ENCODE results near the gene CUL3.

The CUL3 gene

GRCh38 chr2:224585211-224586088 is at the start of gene CUL3:
Gene CUL3, minus strand, starts transcription at chr2:224585363. Its CDS starts 354 bp downstream, at chr2:224585009.
- TF ChIP-seq, protein P1, sequence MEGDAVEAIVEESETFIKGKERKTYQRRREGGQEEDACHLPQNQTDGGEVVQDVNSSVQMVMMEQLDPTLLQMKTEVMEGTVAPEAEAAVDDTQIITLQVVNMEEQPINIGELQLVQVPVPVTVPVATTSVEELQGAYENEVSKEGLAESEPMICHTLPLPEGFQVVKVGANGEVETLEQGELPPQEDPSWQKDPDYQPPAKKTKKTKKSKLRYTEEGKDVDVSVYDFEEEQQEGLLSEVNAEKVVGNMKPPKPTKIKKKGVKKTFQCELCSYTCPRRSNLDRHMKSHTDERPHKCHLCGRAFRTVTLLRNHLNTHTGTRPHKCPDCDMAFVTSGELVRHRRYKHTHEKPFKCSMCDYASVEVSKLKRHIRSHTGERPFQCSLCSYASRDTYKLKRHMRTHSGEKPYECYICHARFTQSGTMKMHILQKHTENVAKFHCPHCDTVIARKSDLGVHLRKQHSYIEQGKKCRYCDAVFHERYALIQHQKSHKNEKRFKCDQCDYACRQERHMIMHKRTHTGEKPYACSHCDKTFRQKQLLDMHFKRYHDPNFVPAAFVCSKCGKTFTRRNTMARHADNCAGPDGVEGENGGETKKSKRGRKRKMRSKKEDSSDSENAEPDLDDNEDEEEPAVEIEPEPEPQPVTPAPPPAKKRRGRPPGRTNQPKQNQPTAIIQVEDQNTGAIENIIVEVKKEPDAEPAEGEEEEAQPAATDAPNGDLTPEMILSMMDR (IDR thresholded peaks at IDR 0.05): no peak

- TF ChIP-seq, protein P1 (IDR thresholded peaks at IDR 0.05): no peak
Observed at GRCh38 chr2:224630659-224631550, 45.7 kb upstream of the CUL3 start.

- TF ChIP-seq, protein P1 (IDR thresholded peaks at IDR 0.05): no peak
Observed at GRCh38 chr2:224628416-224628815, 43.3 kb upstream of the CUL3 start.

- TF ChIP-seq, protein P1 (IDR thresholded peaks at IDR 0.05): no peak
Observed at GRCh38 chr2:224626735-224627134, 41.6 kb upstream of the CUL3 start.

DNA sequence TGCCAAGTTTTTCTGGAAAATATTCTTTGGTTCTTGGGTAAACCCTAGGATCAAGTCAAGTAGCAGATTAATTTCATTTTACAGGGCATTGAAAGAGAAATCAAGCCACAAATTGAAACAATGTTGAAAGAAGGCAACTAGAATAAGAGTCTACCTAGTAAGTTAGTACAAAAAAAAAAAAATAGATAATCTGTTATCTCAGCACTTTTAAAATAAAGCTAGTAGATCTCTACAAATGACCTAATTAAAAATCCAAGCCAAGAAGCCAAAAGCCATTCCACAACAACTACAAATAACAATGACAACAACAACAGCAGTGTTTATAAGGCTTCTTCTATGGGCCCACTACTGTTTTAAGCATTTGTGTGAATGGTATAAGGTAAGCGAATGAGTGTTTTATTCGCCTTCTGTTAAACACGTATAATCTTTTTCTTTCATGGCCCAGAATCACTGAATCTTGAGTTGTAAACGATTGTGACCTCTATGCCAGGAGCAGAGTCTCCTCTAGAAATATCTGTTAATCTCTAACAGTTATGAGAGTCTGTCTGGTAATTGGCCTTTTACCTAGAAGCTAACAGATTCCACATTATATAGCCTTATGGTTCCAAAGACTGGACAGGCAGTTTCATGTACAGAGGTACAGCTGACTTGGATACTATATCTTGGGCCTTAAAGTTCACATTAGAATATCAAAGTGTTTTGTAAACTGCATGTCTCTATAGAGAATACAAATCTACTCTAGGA is 28.6 kb upstream of the CUL3 start:
- TF ChIP-seq, protein P1 (IDR thresholded peaks at IDR 0.05): no peak

GRCh38 chr2:224612578-224612977 is 27.4 kb upstream of the CUL3 start:
- TF ChIP-seq, protein P1 (IDR thresholded peaks at IDR 0.05): no peak

GRCh38 chr2:224611938-224612337 is 26.8 kb upstream of the CUL3 start:
- TF ChIP-seq, protein P1 (IDR thresholded peaks at IDR 0.05): no peak

Data from LNCAP (cell line).